Stomach (tissue), 9 donors: Measurements from ENCODE around the gene ETNK1. TPM values are rescaled to one million over a fixed set of nuclear protein-coding genes. Genes with fewer than 3 reads are reported as not detected.
"Not testable (repeated sequence)": the region's sequence is repeated elsewhere in the genome, so short reads cannot be mapped to it uniquely, and the experiment has no call there.

Experiments used
- DNase-seq, 2 donors: peaks; one replicate each; pipeline versions ENCODE4 v3.0.0 to v3.0.0-alpha.2; 2013 to 2019
- H3K27ac ChIP-seq, 5 donors: fragments of 200-600 bp in 4 of 5; sonication (generic) in 4 of 5; one replicate each; pipeline ENCODE4 v1.5.1; 2013 to 2019; ENCODE audit warnings: mild to moderate bottlenecking in 1 of 5, moderate library complexity in 1 of 5
- H3K27me3 ChIP-seq, 3 donors: fragments of 200-600 bp; sonication (generic); one replicate each; pipeline ENCODE4 v1.5.1; 2017 to 2019; ENCODE audit warnings: mixed run types in 1 of 3
- H3K36me3 ChIP-seq, 4 donors: fragments of 200-600 bp; sonication (generic); 1 replicate in 3 of 4; 2 replicates in 1 of 4; pipeline ENCODE4 v1.5.1; 2016 to 2019
- H3K4me1 ChIP-seq, 4 donors: fragments of 200-600 bp; sonication (generic); one replicate each; pipeline ENCODE4 v1.5.1; 2016 to 2019
- H3K4me3 ChIP-seq, 4 donors: fragments of 200-600 bp; sonication (generic) in 3 of 4; one replicate each; pipeline ENCODE4 v1.5.1; 2016 to 2019; ENCODE audit warnings: mild to moderate bottlenecking in 1 of 4
- H3K9me3 ChIP-seq, 4 donors: fragments of 200-600 bp; sonication (generic); one replicate each; pipeline ENCODE4 v1.5.1; 2016 to 2019
- EP300 ChIP-seq: sonication (generic); formaldehyde crosslinking; IDR thresholded peaks from one replicate; pipeline ENCODE4 v1.6.1; 2017; ENCODE audit warnings: antibody characterized with exemption
- POLR2A ChIP-seq, 4 donors: fragments of 450-650 bp; IDR thresholded peaks; one replicate each; pipeline ENCODE4 v1.6.1; 2016; ENCODE audit warnings: antibody characterized with exemption in 4 of 4, control low read depth in 2 of 4, mild to moderate bottlenecking in 1 of 4, moderate library complexity in 1 of 4
- POLR2AphosphoS5 ChIP-seq, 3 donors: sonication (generic); formaldehyde crosslinking; IDR thresholded peaks; one replicate each; pipeline ENCODE4 v1.6.1; 2016; ENCODE audit warnings: antibody characterized with exemption in 3 of 3
- WGBS, 5 donors: extraction: QIAGEN DNeasy Blood & Tissue Kit in 3 of 5; methylation state at CpG; one replicate each; pipeline versions ENCODE4 v1.1.5 to v1.1.7; 2013 to 2018; 5-methylcytosine and 5-hydroxymethylcytosine counted together
- intact Hi-C: fragments of 100-400 bp; cut with DNase I; formaldehyde crosslinking; loops from one replicate; pipeline ENCODE4 v1.15.1; 2023; ENCODE audit warnings: low total_unique reads
- polyA plus RNA-seq, 3 donors: library from polyadenylated mRNA; stranded (reverse); fragments of 200-250 nt; gene quantifications; one replicate each; pipeline ENCODE4 v1.2.3, GENCODE V29; 2013
- total RNA-seq, 5 donors: library from RNA; depleted of rRNA; stranded (reverse); fragments of >200 nt; gene quantifications; one replicate each; pipeline versions ENCODE4 v1.1.0 to v1.2.3, GENCODE V29; 2014 to 2016
- TF ChIP-seq, protein P1 (sequence below), 7 experiments: fragments of 450-650 bp in 4 of 7; fragments of 200-600 bp in 3 of 7; sonication (generic) in 3 of 7; IDR thresholded peaks; one replicate each; pipeline ENCODE4 v1.5.1; 2016 to 2019; ENCODE audit warnings: antibody characterized with exemption in 7 of 7, control low read depth in 2 of 7, mild to moderate bottlenecking in 1 of 7
- donor health status: healthy with polysubstance abuse.
- donor health status: Bipolar disorder and iron deficiency.
- donor health status: healthy.

Gene ETNK1
- total and polyA plus RNA-seq, 8 donors, result 7.5 to 168 (median 40.4) TPM

DNA sequence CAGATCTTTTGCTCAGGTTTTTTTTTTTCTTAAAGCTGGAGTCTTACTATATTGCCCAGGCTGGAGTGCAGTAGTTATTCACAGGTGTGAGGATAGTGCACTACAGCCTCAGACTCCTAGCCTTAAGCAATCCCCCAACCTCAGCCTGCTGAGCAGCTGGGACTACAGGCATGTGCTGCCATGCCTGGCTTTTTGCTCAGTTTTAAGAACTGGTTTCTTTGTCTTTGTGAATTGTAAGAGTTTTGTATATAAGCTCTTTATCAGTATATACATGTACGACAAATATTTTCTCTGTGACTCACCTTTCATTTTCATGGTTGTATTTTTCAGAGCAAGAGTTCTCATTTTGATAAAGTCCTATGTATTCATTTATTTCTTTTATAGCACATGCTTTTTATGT is 47.3 kb upstream of the ETNK1 start:
- TF ChIP-seq POLR2AphosphoS5 (IDR thresholded peaks at IDR 0.05), result no peak
- TF ChIP-seq, protein P1, sequence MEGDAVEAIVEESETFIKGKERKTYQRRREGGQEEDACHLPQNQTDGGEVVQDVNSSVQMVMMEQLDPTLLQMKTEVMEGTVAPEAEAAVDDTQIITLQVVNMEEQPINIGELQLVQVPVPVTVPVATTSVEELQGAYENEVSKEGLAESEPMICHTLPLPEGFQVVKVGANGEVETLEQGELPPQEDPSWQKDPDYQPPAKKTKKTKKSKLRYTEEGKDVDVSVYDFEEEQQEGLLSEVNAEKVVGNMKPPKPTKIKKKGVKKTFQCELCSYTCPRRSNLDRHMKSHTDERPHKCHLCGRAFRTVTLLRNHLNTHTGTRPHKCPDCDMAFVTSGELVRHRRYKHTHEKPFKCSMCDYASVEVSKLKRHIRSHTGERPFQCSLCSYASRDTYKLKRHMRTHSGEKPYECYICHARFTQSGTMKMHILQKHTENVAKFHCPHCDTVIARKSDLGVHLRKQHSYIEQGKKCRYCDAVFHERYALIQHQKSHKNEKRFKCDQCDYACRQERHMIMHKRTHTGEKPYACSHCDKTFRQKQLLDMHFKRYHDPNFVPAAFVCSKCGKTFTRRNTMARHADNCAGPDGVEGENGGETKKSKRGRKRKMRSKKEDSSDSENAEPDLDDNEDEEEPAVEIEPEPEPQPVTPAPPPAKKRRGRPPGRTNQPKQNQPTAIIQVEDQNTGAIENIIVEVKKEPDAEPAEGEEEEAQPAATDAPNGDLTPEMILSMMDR (IDR thresholded peaks at IDR 0.05), result no peak
- TF ChIP-seq POLR2A (IDR thresholded peaks at IDR 0.05), result no peak
- no peak for TF ChIP-seq EP300
- peak in 1 of 2 donors; percentile 71 for DNase-seq
- Histone ChIP-seq H3K4me1 (no peaks in the 10 kb centered on the region), H3K27me3 (no peaks in the 10 kb centered on the region), H3K36me3 (no peaks in the 10 kb centered on the region), H3K27ac (peak overlapping the region in 4 of 5 donors; percentile 9 to 76 (median 30)), H3K9me3 (no peaks in the 10 kb centered on the region), H3K4me3 (no peak overlapping the region)
- 30 to 80% (median 41%) methylated on average over 1 of the region's 1 CpG for WGBS, 5 donors
- intact Hi-C loops, result no loop called here

DNA sequence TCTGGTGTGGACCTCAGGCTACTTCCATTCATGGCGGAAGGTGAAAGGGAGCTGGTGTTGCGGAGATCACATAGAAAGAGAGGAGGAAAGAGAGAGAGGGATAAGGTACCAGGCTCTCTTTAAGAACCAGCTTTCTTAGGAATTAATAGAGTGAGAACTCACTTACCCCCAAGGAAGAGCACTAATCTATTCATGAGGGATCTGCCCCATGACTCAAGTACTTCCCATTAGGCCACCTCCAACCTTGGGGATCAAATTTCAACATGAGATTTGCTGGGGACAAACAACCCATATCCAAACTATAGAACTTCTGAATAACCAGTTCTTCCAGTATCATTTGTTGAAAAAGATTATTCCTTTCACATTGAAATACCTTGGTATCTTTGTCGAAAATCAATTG is 46.6 kb upstream of the ETNK1 start:
- 81 to 93% (median 87%) methylated on average over 3 of the region's 3 CpGs for whole genome bisulfite sequencing, 5 donors
- intact Hi-C loops, result no loop called here
- Histone ChIP-seq H3K27ac (peak overlapping the region in 2 of 5 donors; percentile 43 to 69), H3K27me3 (no peaks in the 10 kb centered on the region), H3K36me3 (no peaks in the 10 kb centered on the region), H3K4me1 (peaks cover 0 to 2% (median under 1%) of the 10 kb centered on the region in 4 donors), H3K4me3 (no peak overlapping the region), H3K9me3 (no peaks in the 10 kb centered on the region)
- peak in 1 of 2 donors; percentile 41 for DNase-seq
- TF ChIP-seq EP300, result no peak
- no peak for TF ChIP-seq POLR2AphosphoS5 (IDR thresholded peaks at IDR 0.05)
- TF ChIP-seq, protein P1 (IDR thresholded peaks at IDR 0.05), result no peak
- TF ChIP-seq POLR2A (IDR thresholded peaks at IDR 0.05), result no peak

DNA sequence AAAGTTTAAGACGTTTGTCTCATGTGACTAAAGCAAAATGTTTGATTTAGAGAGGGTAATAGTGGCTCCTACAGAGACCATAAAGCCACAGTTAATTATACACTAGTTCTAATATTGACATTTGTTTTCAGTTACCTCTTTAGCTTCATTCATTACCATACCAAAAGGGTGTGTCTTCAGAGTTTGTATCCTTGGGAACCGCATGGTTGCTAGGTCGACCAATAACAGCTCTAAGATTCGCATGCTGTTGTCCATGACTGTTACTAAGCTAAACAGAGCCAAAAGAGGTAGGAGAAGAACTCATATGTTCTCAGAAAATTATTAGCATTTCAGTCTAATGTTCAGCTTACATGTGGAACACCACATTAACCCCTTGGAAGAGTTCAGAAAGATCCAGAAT is 36.2 kb upstream of the ETNK1 start:
- TF ChIP-seq, protein P1 (IDR thresholded peaks at IDR 0.05), result no peak
- TF ChIP-seq POLR2A (IDR thresholded peaks at IDR 0.05) (no peak), POLR2AphosphoS5 (IDR thresholded peaks at IDR 0.05) (peak in 1 of 3 donors; percentile 24)
- intact Hi-C loops, result no loop called here
- DNase-seq, result peak in 1 of 2 donors; percentile 91
- no peak overlapping the region for H3K4me3 ChIP-seq
- H3K36me3 ChIP-seq, result no peaks in the 10 kb centered on the region
- H3K27me3 ChIP-seq, result no peaks in the 10 kb centered on the region
- no peaks in the 10 kb centered on the region for H3K9me3 ChIP-seq
- H3K4me1 ChIP-seq, result no peaks in the 10 kb centered on the region
- WGBS, 5 donors, result 29 to 44% (median 37%) methylated on average over 4 of the region's 4 CpGs
- no peak overlapping the region for H3K27ac ChIP-seq

DNA sequence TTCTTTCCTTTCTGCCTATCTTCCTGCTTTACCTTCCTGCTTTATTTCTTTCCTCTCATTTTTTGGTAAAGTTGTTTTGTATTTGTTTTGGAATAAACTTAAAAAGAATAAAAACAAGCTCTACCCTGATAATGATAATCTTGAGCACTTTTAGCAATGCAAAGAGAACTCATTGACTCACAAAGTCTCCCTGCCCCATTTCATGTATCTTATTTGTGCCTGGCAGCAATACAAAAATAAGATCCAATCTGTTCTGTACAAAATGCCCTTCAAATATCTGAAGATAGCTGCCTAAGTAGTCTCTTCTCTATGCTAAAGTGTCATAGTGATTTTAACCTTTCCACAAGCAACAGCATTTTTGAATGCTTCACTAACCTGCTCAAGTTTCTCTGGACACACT is 31.1 kb upstream of the ETNK1 start:
- Histone ChIP-seq H3K9me3 (no peaks in the 10 kb centered on the region), H3K4me1 (no peaks in the 10 kb centered on the region), H3K4me3 (no peak overlapping the region), H3K27me3 (no peaks in the 10 kb centered on the region), H3K36me3 (no peaks in the 10 kb centered on the region), H3K27ac (no peak overlapping the region)
- DNase-seq, result no peak
- intact Hi-C loops, result no loop called here
- TF ChIP-seq EP300, result no peak
- TF ChIP-seq, protein P1 (IDR thresholded peaks at IDR 0.05), result no peak
- no peak for TF ChIP-seq POLR2A (IDR thresholded peaks at IDR 0.05)
- no peak for TF ChIP-seq POLR2AphosphoS5 (IDR thresholded peaks at IDR 0.05)

DNA sequence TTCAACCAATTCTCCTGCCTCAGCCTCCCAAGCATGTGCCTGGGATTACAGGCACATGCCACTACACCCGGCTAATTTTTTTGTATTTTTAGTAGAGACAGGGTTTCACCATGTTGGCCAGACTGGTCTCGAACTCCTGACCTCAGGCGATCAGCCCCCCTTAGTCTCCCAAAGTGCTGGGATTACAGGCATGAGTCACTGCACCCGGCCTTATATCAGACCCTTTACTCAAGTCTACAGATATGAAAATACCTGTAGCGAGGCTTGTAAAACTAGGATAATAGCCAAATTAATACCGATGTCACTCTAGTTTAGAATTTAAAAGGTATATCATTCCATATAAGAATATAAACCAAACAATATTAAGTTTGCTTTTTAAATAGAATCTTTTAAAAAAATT is 27.4 kb upstream of the ETNK1 start:
- DNase-seq, H3K4me1 ChIP-seq, H3K36me3 ChIP-seq, H3K4me3 ChIP-seq, H3K27ac ChIP-seq, H3K9me3 ChIP-seq, H3K27me3 ChIP-seq, intact Hi-C loops: not testable (repeated sequence)
- WGBS, 5 donors, result 81 to 89% (median 87%) methylated on average over 6 of the region's 6 CpGs
